K562 (cell line): ENCODE data around the gene ABCA7. TPM values are rescaled to one million over a fixed set of nuclear protein-coding genes. Genes with fewer than 3 reads are reported as not detected.

Experiments used
- BCOR ChIP-seq: fragments of 450-650 bp; IDR thresholded peaks from 2 replicates; pipeline ENCODE4 v1.6.1; 2016
- DEAF1 ChIP-seq: fragments of 450-650 bp; formaldehyde crosslinking; IDR thresholded peaks from 2 replicates; pipeline ENCODE4 v1.4.0; 2020; ENCODE audit warnings: mild to moderate bottlenecking, moderate library complexity
- EGR1 ChIP-seq: fragments of 450-650 bp; conservative IDR thresholded peaks from 2 replicates; pipeline ENCODE4 v1.6.1; 2017; ENCODE audit warnings: mild to moderate bottlenecking
- FOXO4 ChIP-seq: fragments of 450-650 bp; formaldehyde crosslinking; IDR thresholded peaks from 2 replicates; pipeline ENCODE4 v1.4.0; 2020; ENCODE audit warnings: mild to moderate bottlenecking, moderate library complexity
- GABPB1 ChIP-seq: sonication (generic); formaldehyde crosslinking; IDR thresholded peaks from 2 replicates; pipeline ENCODE4 v1.8.0; 2022; ENCODE audit warnings: mild to moderate bottlenecking, missing genetic modification reagents
- HMBOX1 ChIP-seq: sonication (generic); IDR thresholded peaks from 2 replicates; pipeline ENCODE4 v1.6.1; 2016
- JUND ChIP-seq, 2 experiments: IDR thresholded peaks; 2 replicates in 1 of 2; 3 replicates in 1 of 2; pipeline ENCODE4 v1.6.1; 2011; ENCODE audit warnings: borderline replicate concordance in 2 of 2, low read depth in 2 of 2, low read length in 2 of 2, improper control_type of control experiment in 1 of 2, missing biosample characterization in 1 of 2, missing genetic modification characterization in 1 of 2, missing genetic modification reagents in 1 of 2
- KDM1A ChIP-seq, 2 experiments: fragments of 450-650 bp; IDR thresholded peaks; 2 replicates each; pipeline ENCODE4 v1.6.1; 2016; ENCODE audit warnings: mild to moderate bottlenecking in 2 of 2
- MLLT1 ChIP-seq, 2 experiments: fragments of 450-650 bp; IDR thresholded peaks; 2 replicates each; pipeline ENCODE4 v1.6.1; 2016
- MTA2 ChIP-seq: fragments of 450-650 bp; IDR thresholded peaks from 2 replicates; pipeline ENCODE4 v1.6.1; 2016; ENCODE audit warnings: low read depth
- POLR3A ChIP-seq: IDR thresholded peaks from 2 replicates; pipeline ENCODE4 v1.6.1; 2011; ENCODE audit warnings: borderline replicate concordance, mild to moderate bottlenecking, moderate library complexity; ENCODE audit not compliant: insufficient read length, insufficient read depth; ENCODE audit errors: extremely low read depth
- RBM15 ChIP-seq: fragments of 200-400 bp; formaldehyde crosslinking; IDR thresholded peaks from 2 replicates; pipeline ENCODE4 v1.6.1; 2018; ENCODE audit warnings: mild to moderate bottlenecking, low read length, moderate library complexity; ENCODE audit not compliant: insufficient read depth
- TBP ChIP-seq: optimal IDR thresholded peaks from 2 replicates; pipeline ENCODE3; 2011; ENCODE audit warnings: low read depth, low read length, improper control_type of control experiment
- TRIM28 ChIP-seq: fragments of 450-650 bp; IDR thresholded peaks from 2 replicates; pipeline ENCODE4 v1.6.1; 2017
- XRCC5 ChIP-seq: fragments of 200-400 bp; formaldehyde crosslinking; IDR thresholded peaks from 2 replicates; pipeline ENCODE4 v1.6.1; 2017; ENCODE audit warnings: low read depth, mild to moderate bottlenecking, low read length
- ZFPM2 ChIP-seq: fragments of 250-450 bp; sonication (Bioruptor Pico); IDR thresholded peaks from 2 replicates; pipeline ENCODE4 v1.5.1; 2022; ENCODE audit warnings: mild to moderate bottlenecking
- ZNF134 ChIP-seq: fragments of 250-450 bp; sonication (Bioruptor Pico); conservative IDR thresholded peaks from 2 replicates; pipeline ENCODE4 v1.4.0; 2020
- ZNF146 ChIP-seq: IDR thresholded peaks from one replicate; pipeline ENCODE4 v1.6.1; 2018; ENCODE audit warnings: missing compliant biosample characterization; ENCODE audit not compliant: unreplicated experiment
- ZNF586 ChIP-seq: fragments of 450-650 bp; formaldehyde crosslinking; conservative IDR thresholded peaks from 2 replicates; pipeline ENCODE4 v1.4.0; 2020; ENCODE audit warnings: mild to moderate bottlenecking, moderate library complexity
- ZNF639 ChIP-seq, 2 experiments: fragments of 200-800 bp in 1 of 2; sonication (Bioruptor generic) in 1 of 2; sonication (generic) in 1 of 2; formaldehyde crosslinking in 1 of 2; IDR thresholded peaks in 1 of 2; conservative IDR thresholded peaks in 1 of 2; 2 replicates each; pipeline versions ENCODE4 v1.5.0 to v1.6.1; 2016 to 2020; ENCODE audit warnings: missing compliant biosample characterization in 1 of 2, missing genetic modification characterization in 1 of 2, missing genetic modification reagents in 1 of 2
- polyA plus RNA-seq, 8 experiments: library from polyadenylated mRNA; depleted of rRNA in 4 of 8; stranded (reverse) in 5 of 8; unstranded in 3 of 8; fragments of >200 nt; fragmentation: Nextera tagmentation in 2 of 8; fragmentation: Illumina TruSeq in 1 of 8; extraction: Ambion mirVana in 2 of 8; extraction: Trizol in 1 of 8; gene quantifications; 2 replicates each; pipeline versions ENCODE4 v1.2.1 to v1.2.3, GENCODE V29; 2011 to 2014; ENCODE audit warnings: inconsistent platforms in 1 of 8, missing spikeins in 1 of 8
- total RNA-seq, 7 experiments: library from RNA; depleted of rRNA in 6 of 7; stranded (reverse); fragments of >200 nt in 6 of 7; fragmentation: Illumina TruSeq in 2 of 7; extraction: Trizol in 2 of 7; gene quantifications; 2 replicates each; pipeline versions ENCODE4 v1.2.1 to v1.2.3, GENCODE V29; 2011 to 2021; ENCODE audit warnings: low replicate concordance in 1 of 7

Gene ABCA7
- total and polyA plus RNA-seq, 9 of the 15 experiments (the other 6 are each of a cell fraction or from before 2014, with no cell fraction given), result 2.3 to 96.1 (median 31.2) TPM

- no peak for TF ChIP-seq ZNF639 (CRISPR knock-in tag; conservative IDR thresholded peaks at IDR 0.05 in 1 of 2, IDR thresholded peaks at IDR 0.05 in 1 of 2)
- TF ChIP-seq MLLT1 (IDR thresholded peaks at IDR 0.05), result no peak
- no peak for TF ChIP-seq ZNF586
- TF ChIP-seq ZNF146 (CRISPR knock-in tag), result no peak
- no peak for TF ChIP-seq RBM15
- peak; percentile 92 for TF ChIP-seq BCOR
- no peak for TF ChIP-seq HMBOX1
- TF ChIP-seq TRIM28, result no peak
- no peak for TF ChIP-seq TBP
- TF ChIP-seq FOXO4 (CRISPR knock-in tag), result no peak
- no peak for TF ChIP-seq JUND (IDR thresholded peaks at IDR 0.05; ENCODE audit: borderline replicate concordance, low read depth, low read length)
- no peak for TF ChIP-seq JUND (tag; IDR thresholded peaks at IDR 0.05; ENCODE audit: borderline replicate concordance, low read depth, low read length)
- no peak for TF ChIP-seq GABPB1
- no peak for TF ChIP-seq XRCC5
- no peak for TF ChIP-seq ZNF134 (CRISPR knock-in tag)
- no peak for TF ChIP-seq MTA2
- TF ChIP-seq POLR3A, result no peak
- TF ChIP-seq KDM1A (IDR thresholded peaks at IDR 0.05), result peak; percentile 61 to 83
- TF ChIP-seq ZFPM2 (CRISPR knock-in tag), result no peak
- no peak for TF ChIP-seq EGR1
- no peak for TF ChIP-seq DEAF1
Measured at GRCh38 chr19:1098177-1099051, 58.5 kb downstream of the ABCA7 start (continued).
